ENCODE data around the gene BMP3. TPM values are rescaled to one million over a fixed set of nuclear protein-coding genes. Genes with fewer than 3 reads are reported as not detected.
A peak's percentile ranks its signal among the peaks of the same experiment; 100 is the strongest.

BMP3 gene
- polyA plus RNA-seq, 6 donors from 2014 or later = 0.86 to 3.0 (median 1.7) TPM

DNA sequence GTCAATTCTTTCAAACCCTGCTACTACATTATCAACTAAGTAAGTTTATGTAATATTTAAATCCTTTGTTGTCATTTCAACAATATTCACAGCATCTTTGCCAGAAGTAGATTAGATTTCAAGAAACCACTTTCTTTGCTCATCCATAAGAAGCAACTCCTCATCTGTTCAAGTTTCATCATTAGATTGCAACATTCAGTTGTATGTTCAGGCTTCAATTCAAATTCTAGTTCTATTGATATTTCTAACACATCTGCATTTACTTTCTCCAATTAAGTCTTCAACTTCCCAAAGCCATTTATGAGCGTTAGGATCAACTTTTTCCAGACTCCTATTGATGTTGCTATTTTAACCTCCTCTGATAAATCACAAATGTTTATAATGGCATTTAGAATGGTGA lies 66.1 kb downstream of the BMP3 start:
- no peaks in the 10 kb centered on the region for H3K4me1 Mint-ChIP-seq
- ATAC-seq (ENCODE audit: low read depth in 2 of 2) (no peak), DNase-seq (no peak)
- H3K27me3 Mint-ChIP-seq = no peaks in the 10 kb centered on the region
- no peaks in the 10 kb centered on the region for H3K36me3 Mint-ChIP-seq
- no peak overlapping the region for H3K27ac Mint-ChIP-seq
- H3K4me3 Mint-ChIP-seq = no peak overlapping the region
- H3K9me3 Mint-ChIP-seq = no peaks in the 10 kb centered on the region

DNA sequence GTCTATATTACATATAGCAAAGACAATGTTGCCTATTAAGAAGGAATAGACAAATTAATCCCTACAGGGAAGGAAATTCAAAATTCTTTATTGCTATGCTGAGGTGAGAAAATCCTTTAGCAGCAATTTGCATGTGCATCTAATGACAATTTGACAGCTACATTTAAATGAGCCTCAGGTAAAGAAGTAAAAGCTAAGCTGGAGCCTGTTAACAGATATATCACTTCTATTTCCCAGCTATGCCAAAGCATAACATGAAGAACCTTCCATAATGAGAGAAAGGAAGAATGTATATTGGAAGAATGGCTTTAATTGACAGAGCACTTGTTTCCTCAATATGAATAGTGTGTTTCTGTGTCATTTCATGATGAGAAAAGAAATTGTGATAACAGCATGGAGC lies 71.6 kb downstream of the BMP3 start:
- H3K27ac Mint-ChIP-seq = no peak overlapping the region
- H3K36me3 Mint-ChIP-seq = no peaks in the 10 kb centered on the region
- ATAC-seq (ENCODE audit: low read depth in 2 of 2) = no peak

DNA sequence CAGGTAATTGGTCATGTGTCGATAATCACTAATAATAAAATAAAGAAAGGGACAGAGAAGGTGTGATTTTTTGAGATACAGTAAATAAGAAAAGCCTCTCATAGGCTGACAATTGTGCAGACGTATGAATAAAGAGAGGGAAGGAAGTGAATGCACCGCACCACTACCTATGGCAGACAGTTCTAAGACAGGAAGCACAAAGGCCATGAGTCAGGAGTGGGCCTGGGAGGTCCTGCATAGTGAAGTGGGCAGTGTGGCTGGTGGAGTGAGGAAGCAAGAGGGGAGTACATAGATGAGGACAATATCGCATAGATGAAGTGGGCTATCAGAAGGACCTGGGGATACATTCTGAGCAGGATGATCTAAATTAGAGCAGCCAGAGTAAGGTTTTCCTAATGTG lies 75.6 kb downstream of the BMP3 start:
- ATAC-seq (ENCODE audit: low read depth in 2 of 2) (peak; percentile 10 to 33), DNase-seq (no peak)
- H3K27ac Mint-ChIP-seq = no peak overlapping the region
- no peaks in the 10 kb centered on the region for H3K9me3 Mint-ChIP-seq
- no peak overlapping the region for H3K4me3 Mint-ChIP-seq
- no peaks in the 10 kb centered on the region for H3K36me3 Mint-ChIP-seq
- H3K27me3 Mint-ChIP-seq = no peaks in the 10 kb centered on the region
- peaks cover 0 to 7% (median 6%) of the 10 kb centered on the region in 3 donors for H3K4me1 Mint-ChIP-seq

More for the DNA sequence above, 71.6 kb downstream of the BMP3 start:
- no peak for DNase-seq
- Mint-ChIP-seq H3K4me1 (peaks cover 0 to 7% (median 6%) of the 10 kb centered on the region in 3 donors), H3K27me3 (no peaks in the 10 kb centered on the region), H3K9me3 (no peaks in the 10 kb centered on the region), H3K4me3 (no peak overlapping the region)

Other genes starting within 250 kb of the BMP3 start
- gene PRKG2, start 184.5 kb downstream of the BMP3 start, polyA plus RNA-seq (ENCODE audit: low read depth in 6 of 6) = 1 to 10 TPM in 2 of 6 donors, under 1 TPM in 3, not detected in 1; 0.14 to 1.9 (median 0.85) TPM

Measured in naive B cell (primary cell).